Gastroesophageal sphincter (tissue), 3 donors: ENCODE results near the gene ZNF214.

Experiments
- POLR2AphosphoS5 ChIP-seq: sonication (generic); formaldehyde crosslinking; IDR thresholded peaks from one replicate; pipeline ENCODE4 v1.6.1; 2017; ENCODE audit warnings: antibody characterized with exemption
- TF ChIP-seq, protein P1 (sequence below), 4 experiments: fragments of 200-600 bp in 2 of 4; fragments of 450-650 bp in 2 of 4; sonication (generic) in 1 of 4; IDR thresholded peaks; one replicate each; pipeline ENCODE4 v1.5.1; 2017 to 2019; ENCODE audit warnings: antibody characterized with exemption in 4 of 4, mild to moderate bottlenecking in 2 of 4, moderate library complexity in 2 of 4

DNA sequence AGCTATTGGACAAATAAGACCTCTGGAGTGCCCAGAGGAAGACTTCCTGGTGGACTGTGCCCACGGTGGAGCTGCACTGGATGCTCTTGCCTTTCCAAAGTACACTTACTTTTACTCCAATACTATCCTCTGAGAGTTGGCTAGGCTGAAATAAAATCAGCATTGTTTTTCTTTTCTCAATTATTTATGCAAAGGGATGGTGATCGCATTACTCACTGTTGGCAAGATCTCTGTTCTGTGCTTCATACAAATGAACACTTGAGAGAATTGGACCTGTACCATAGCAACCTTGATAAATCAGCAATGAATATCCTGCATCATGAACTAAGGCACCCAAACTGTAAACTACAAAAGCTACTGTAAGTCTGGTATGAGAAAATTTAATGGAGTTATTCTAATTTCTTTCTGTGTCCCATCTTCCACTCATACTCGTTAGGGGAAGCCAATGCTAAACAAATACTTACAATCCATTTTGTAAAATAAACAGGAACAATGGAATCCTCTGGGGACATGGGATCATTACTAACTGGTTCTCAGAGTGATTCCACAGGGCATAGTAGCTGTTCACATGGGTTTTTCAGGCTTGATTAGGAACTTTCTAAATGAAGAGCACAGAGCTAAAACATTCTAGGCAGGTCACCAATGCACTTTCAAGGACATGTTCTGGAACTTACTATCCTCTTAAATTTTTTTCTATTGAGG is 26.5 kb upstream of the ZNF214 start:
- TF ChIP-seq POLR2AphosphoS5 = no peak
- TF ChIP-seq, protein P1, sequence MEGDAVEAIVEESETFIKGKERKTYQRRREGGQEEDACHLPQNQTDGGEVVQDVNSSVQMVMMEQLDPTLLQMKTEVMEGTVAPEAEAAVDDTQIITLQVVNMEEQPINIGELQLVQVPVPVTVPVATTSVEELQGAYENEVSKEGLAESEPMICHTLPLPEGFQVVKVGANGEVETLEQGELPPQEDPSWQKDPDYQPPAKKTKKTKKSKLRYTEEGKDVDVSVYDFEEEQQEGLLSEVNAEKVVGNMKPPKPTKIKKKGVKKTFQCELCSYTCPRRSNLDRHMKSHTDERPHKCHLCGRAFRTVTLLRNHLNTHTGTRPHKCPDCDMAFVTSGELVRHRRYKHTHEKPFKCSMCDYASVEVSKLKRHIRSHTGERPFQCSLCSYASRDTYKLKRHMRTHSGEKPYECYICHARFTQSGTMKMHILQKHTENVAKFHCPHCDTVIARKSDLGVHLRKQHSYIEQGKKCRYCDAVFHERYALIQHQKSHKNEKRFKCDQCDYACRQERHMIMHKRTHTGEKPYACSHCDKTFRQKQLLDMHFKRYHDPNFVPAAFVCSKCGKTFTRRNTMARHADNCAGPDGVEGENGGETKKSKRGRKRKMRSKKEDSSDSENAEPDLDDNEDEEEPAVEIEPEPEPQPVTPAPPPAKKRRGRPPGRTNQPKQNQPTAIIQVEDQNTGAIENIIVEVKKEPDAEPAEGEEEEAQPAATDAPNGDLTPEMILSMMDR (IDR thresholded peaks at IDR 0.05) = no peak
